Nephron (organoid): ENCODE measurements around the gene KIF26B.

ENCODE experiments used
- H3K27ac Mint-ChIP-seq, 3 experiments: 2 replicates each; pipeline ENCODE4 v1.8.0; 2020; ENCODE audit warnings: mixed read lengths in 3 of 3, mild to moderate bottlenecking in 2 of 3, moderate library complexity in 1 of 3
- H3K27me3 Mint-ChIP-seq: 2 replicates; pipeline ENCODE4 v1.8.0; 2021; ENCODE audit warnings: low read depth, mild to moderate bottlenecking, moderate library complexity, mixed read lengths
- H3K36me3 Mint-ChIP-seq: 2 replicates; pipeline ENCODE4 v1.8.0; 2020; ENCODE audit warnings: low read depth, mixed read lengths
- H3K4me1 Mint-ChIP-seq: 2 replicates; pipeline ENCODE4 v1.8.0; 2020; ENCODE audit warnings: mixed read lengths
- H3K4me3 Mint-ChIP-seq, 3 experiments: 2 replicates each; pipeline ENCODE4 v1.8.0; 2020; ENCODE audit warnings: mild to moderate bottlenecking in 3 of 3, mixed read lengths in 3 of 3, moderate library complexity in 2 of 3
- H3K9me3 Mint-ChIP-seq: 2 replicates; pipeline ENCODE4 v1.8.0; 2020; ENCODE audit warnings: mixed read lengths
- CTCF ChIP-seq, 3 experiments: fragments of 200-600 bp; sonication (generic); IDR thresholded peaks; one replicate each; pipeline ENCODE4 v1.5.0; 2021; ENCODE audit warnings: antibody characterized with exemption in 3 of 3; ENCODE audit not compliant: unreplicated experiment in 3 of 3

Gene KIF26B

GRCh38 chr1:245684571-245684970 is 529.8 kb downstream of the KIF26B start:
- Mint-ChIP-seq H3K36me3 (peaks cover 26% of the 10 kb centered on the region), H3K27ac (peak overlapping the region in 1 of 3 experiments; percentile 37), H3K4me1 (peaks cover 13% of the 10 kb centered on the region), H3K4me3 (no peak overlapping the region), H3K27me3 (peaks cover 6% of the 10 kb centered on the region), H3K9me3 (no peaks in the 10 kb centered on the region)
- TF ChIP-seq CTCF (IDR thresholded peaks at IDR 0.05; ENCODE audit: unreplicated experiment in 3 of 3) = no peak

- Mint-ChIP-seq H3K27ac (no peak overlapping the region), H3K4me1 (peaks cover 13% of the 10 kb centered on the region), H3K9me3 (no peaks in the 10 kb centered on the region), H3K36me3 (peaks cover 28% of the 10 kb centered on the region), H3K27me3 (peaks cover 8% of the 10 kb centered on the region), H3K4me3 (no peak overlapping the region)
- TF ChIP-seq CTCF (IDR thresholded peaks at IDR 0.05; ENCODE audit: unreplicated experiment in 3 of 3) = no peak
Observed at GRCh38 chr1:245685111-245685810, 530.5 kb downstream of the KIF26B start.

GRCh38 chr1:245686006-245686405 is 531.2 kb downstream of the KIF26B start:
- H3K4me3 Mint-ChIP-seq = no peak overlapping the region
- no peak overlapping the region for H3K27ac Mint-ChIP-seq
- peaks cover 10% of the 10 kb centered on the region for H3K27me3 Mint-ChIP-seq
- no peak for TF ChIP-seq CTCF (IDR thresholded peaks at IDR 0.05; ENCODE audit: unreplicated experiment in 3 of 3)
- no peaks in the 10 kb centered on the region for H3K9me3 Mint-ChIP-seq
- peaks cover 32% of the 10 kb centered on the region for H3K36me3 Mint-ChIP-seq
- H3K4me1 Mint-ChIP-seq = peaks cover 16% of the 10 kb centered on the region

GRCh38 chr1:245686446-245687030 is 531.8 kb downstream of the KIF26B start:
- H3K4me1 Mint-ChIP-seq = peaks cover 20% of the 10 kb centered on the region
- no peak for TF ChIP-seq CTCF (IDR thresholded peaks at IDR 0.05; ENCODE audit: unreplicated experiment in 3 of 3)
- peaks cover 34% of the 10 kb centered on the region for H3K36me3 Mint-ChIP-seq
- H3K27ac Mint-ChIP-seq = no peak overlapping the region
- H3K9me3 Mint-ChIP-seq = no peaks in the 10 kb centered on the region
- H3K4me3 Mint-ChIP-seq = no peak overlapping the region
- H3K27me3 Mint-ChIP-seq = peaks cover 13% of the 10 kb centered on the region

GRCh38 chr1:245687152-245687635 is 532.4 kb downstream of the KIF26B start:
- peaks cover 37% of the 10 kb centered on the region for H3K36me3 Mint-ChIP-seq
- TF ChIP-seq CTCF (IDR thresholded peaks at IDR 0.05; ENCODE audit: unreplicated experiment in 3 of 3) = no peak
- H3K4me1 Mint-ChIP-seq = peaks cover 20% of the 10 kb centered on the region
- peak overlapping the region in 1 of 3 experiments; percentile 25 for H3K27ac Mint-ChIP-seq
- peaks cover 13% of the 10 kb centered on the region for H3K27me3 Mint-ChIP-seq
- no peaks in the 10 kb centered on the region for H3K9me3 Mint-ChIP-seq
- H3K4me3 Mint-ChIP-seq = no peak overlapping the region
